HEK293 (cell line): Measurements from ENCODE around the gene RAB20.
"Not testable (repeated sequence)": the region's sequence is repeated elsewhere in the genome, so short reads cannot be mapped to it uniquely, and the experiment has no call there.

ENCODE experiments used
- CTCF ChIA-PET: fragments of 350-600 bp; formaldehyde crosslinking; extraction: SDS; loops from one replicate; lab custom pipeline; 2021; ENCODE audit warnings: antibody characterized with exemption; lab: Yijun Ruan, JAX
- POLR2A ChIA-PET: fragments of 300-600 bp; formaldehyde crosslinking; extraction: SDS; loops from one replicate; lab custom pipeline; 2020; ENCODE audit warnings: antibody characterized with exemption, inconsistent platforms; lab: Yijun Ruan, JAX
- H3K27ac ChIP-seq: fragments of 200-500 bp; sonication (Bioruptor generic); 2 replicates; pipeline ENCODE4 v1.5.1; 2014; ENCODE audit warnings: low read depth, low read length, control low read depth, inconsistent platforms; ENCODE audit errors: extremely low read depth
- H3K36me3 ChIP-seq, 2 experiments: fragments of 200-500 bp in 1 of 2; sonication (Bioruptor generic) in 1 of 2; 1 replicate in 1 of 2; 2 replicates in 1 of 2; pipeline ENCODE4 v1.5.1; 2014 to 2017; ENCODE audit warnings: inconsistent platforms in 2 of 2, low read length in 2 of 2; ENCODE audit not compliant: control insufficient read depth in 2 of 2, insufficient read depth in 1 of 2
- H3K4me1 ChIP-seq: fragments of 200-500 bp; sonication (Bioruptor generic); 2 replicates; pipeline ENCODE4 v1.5.1; 2014; ENCODE audit warnings: mild to moderate bottlenecking, low read length, inconsistent platforms; ENCODE audit not compliant: control insufficient read depth, insufficient read depth
- H3K4me3 ChIP-seq: 2 replicates; pipeline ENCODE4 v1.5.1; 2011; ENCODE audit warnings: low read depth, mild to moderate bottlenecking, control low read depth, low read length, moderate library complexity
- H3K9me3 ChIP-seq: fragments of 200-500 bp; sonication (Bioruptor generic); 2 replicates; pipeline ENCODE4 v1.5.1; 2014; ENCODE audit warnings: low read depth, low read length, inconsistent platforms; ENCODE audit not compliant: control insufficient read depth, insufficient read depth
- BCL11B ChIP-seq: fragments of 450-650 bp; formaldehyde crosslinking; IDR thresholded peaks from 2 replicates; pipeline ENCODE4 v1.5.1; 2016; ENCODE audit warnings: low read depth, missing biosample characterization, missing genetic modification characterization
- REPIN1 ChIP-seq: fragments of 450-650 bp; formaldehyde crosslinking; IDR thresholded peaks from 2 replicates; pipeline ENCODE4 v1.5.1; 2017; ENCODE audit warnings: missing biosample characterization, missing genetic modification characterization, low read depth
- ZFP3 ChIP-seq: fragments of 450-650 bp; formaldehyde crosslinking; IDR thresholded peaks from 2 replicates; pipeline ENCODE4 v1.5.1; 2016; ENCODE audit warnings: low read depth, missing biosample characterization, missing genetic modification characterization
- ZNF112 ChIP-seq: fragments of 450-650 bp; formaldehyde crosslinking; IDR thresholded peaks from 2 replicates; pipeline ENCODE4 v1.5.0; 2017; ENCODE audit warnings: missing biosample characterization, missing genetic modification characterization
- ZNF292 ChIP-seq: fragments of 450-650 bp; formaldehyde crosslinking; IDR thresholded peaks from 2 replicates; pipeline ENCODE4 v1.5.1; 2016; ENCODE audit warnings: low read depth, missing biosample characterization, missing genetic modification characterization, borderline replicate concordance
- ZNF768 ChIP-seq: fragments of 450-650 bp; formaldehyde crosslinking; IDR thresholded peaks from 2 replicates; pipeline ENCODE4 v1.5.1; 2018; ENCODE audit warnings: missing biosample characterization, mild to moderate bottlenecking, missing genetic modification characterization
- ZNF837 ChIP-seq: fragments of 450-650 bp; formaldehyde crosslinking; IDR thresholded peaks from 2 replicates; pipeline ENCODE4 v1.5.1; 2016; ENCODE audit warnings: missing biosample characterization, missing genetic modification characterization
- TF ChIP-seq, protein P1 (sequence below): fragments of 450-650 bp; formaldehyde crosslinking; IDR thresholded peaks from 2 replicates; pipeline ENCODE4; 2016; ENCODE audit warnings: missing biosample characterization, missing genetic modification characterization
- TF ChIP-seq, protein P2 (sequence below): fragments of 450-650 bp; formaldehyde crosslinking; IDR thresholded peaks from 2 replicates; pipeline ENCODE4 v1.5.1; 2016; ENCODE audit warnings: missing biosample characterization, missing genetic modification characterization
- TF ChIP-seq, protein P3 (sequence below): fragments of 450-650 bp; formaldehyde crosslinking; IDR thresholded peaks from 2 replicates; pipeline ENCODE4 v1.5.1; 2017; ENCODE audit warnings: missing biosample characterization, missing genetic modification characterization
- TF ChIP-seq, protein P4 (sequence below): fragments of 450-650 bp; formaldehyde crosslinking; IDR thresholded peaks from 2 replicates; pipeline ENCODE4 v1.5.1; 2016; ENCODE audit warnings: missing biosample characterization, missing genetic modification characterization, borderline replicate concordance
- TF ChIP-seq, protein P5 (sequence below): fragments of 450-650 bp; formaldehyde crosslinking; IDR thresholded peaks from 2 replicates; pipeline ENCODE4 v1.5.1; 2016; ENCODE audit warnings: missing biosample characterization, missing genetic modification characterization, borderline replicate concordance
- TF ChIP-seq, protein P6 (sequence below): fragments of 450-650 bp; formaldehyde crosslinking; optimal IDR thresholded peaks from 2 replicates; pipeline ENCODE3; 2016; ENCODE audit warnings: missing biosample characterization, mild to moderate bottlenecking, missing genetic modification characterization

The RAB20 gene

DNA sequence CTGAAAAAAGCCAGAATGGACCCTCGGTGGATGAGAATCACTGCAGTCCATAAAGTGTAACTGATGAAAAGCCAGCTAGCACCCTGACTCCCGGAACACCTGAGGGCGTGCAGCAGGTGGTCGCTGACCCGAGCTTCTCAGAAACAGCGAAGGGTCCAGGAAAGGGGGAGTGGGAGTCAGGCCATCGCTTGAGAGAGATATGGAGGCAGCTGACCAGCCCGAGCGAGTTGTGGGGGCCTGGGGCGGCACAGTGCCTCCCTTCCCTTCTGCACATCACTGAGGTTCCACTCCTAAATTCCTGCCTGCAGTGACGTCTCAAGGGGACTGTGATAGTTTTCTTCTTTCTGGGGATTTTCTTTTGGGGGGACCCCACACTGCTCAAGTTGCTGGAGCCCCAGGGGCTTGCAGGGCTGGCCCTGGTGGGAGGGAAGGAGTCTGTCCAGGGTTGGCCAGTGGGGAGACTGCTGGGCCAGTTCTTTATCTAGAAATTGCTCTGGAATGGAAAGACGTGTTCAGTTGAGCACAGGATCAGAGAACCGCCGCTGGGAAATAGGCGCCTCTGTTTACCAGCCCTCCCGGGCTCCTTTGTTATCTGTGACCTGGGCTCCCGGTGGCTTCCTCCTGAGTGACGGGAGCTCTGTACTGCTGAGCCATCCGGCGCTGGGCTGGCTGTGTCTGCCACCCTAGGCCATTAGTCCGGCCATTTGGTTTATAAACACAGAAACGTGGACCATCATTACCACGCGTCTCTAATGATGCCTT, 71.3 kb downstream of the RAB20 start:
- TF ChIP-seq, protein P1, sequence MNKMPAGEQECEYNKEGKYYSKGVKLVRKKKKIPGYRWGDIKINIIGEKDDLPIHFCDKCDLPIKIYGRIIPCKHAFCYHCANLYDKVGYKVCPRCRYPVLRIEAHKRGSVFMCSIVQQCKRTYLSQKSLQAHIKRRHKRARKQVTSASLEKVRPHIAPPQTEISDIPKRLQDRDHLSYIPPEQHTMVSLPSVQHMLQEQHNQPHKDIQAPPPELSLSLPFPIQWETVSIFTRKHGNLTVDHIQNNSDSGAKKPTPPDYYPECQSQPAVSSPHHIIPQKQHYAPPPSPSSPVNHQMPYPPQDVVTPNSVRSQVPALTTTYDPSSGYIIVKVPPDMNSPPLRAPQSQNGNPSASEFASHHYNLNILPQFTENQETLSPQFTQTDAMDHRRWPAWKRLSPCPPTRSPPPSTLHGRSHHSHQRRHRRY (tag by site-specific recombination) = no peak
- TF ChIP-seq REPIN1 (tag by site-specific recombination) (no peak), ZNF112 (tag by site-specific recombination) (no peak), ZNF768 (tag by site-specific recombination) (no peak)
- TF ChIP-seq, protein P2, sequence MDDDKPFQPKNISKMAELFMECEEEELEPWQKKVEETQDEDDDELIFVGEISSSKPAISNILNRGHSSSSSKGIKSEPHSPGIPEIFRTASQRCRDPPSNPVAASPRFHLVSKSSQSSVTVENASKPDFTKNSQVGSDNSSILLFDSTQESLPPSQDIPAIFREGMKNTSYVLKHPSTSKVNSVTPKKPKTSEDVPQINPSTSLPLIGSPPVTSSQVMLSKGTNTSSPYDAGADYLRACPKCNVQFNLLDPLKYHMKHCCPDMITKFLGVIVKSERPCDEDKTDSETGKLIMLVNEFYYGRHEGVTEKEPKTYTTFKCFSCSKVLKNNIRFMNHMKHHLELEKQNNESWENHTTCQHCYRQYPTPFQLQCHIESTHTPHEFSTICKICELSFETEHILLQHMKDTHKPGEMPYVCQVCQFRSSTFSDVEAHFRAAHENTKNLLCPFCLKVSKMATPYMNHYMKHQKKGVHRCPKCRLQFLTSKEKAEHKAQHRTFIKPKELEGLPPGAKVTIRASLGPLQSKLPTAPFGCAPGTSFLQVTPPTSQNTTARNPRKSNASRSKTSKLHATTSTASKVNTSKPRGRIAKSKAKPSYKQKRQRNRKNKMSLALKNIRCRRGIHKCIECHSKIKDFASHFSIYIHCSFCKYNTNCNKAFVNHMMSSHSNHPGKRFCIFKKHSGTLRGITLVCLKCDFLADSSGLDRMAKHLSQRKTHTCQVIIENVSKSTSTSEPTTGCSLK = no peak
- TF ChIP-seq, all 188 proteins: peak for 0
- ChIA-PET CTCF (no interaction called here), POLR2A (no interaction called here)
- peaks cover 0 to 27% of the 10 kb centered on the region in 2 experiments; a peak in 2 of 3 replicates for H3K36me3 ChIP-seq
- no peaks in the 10 kb centered on the region for H3K4me1 ChIP-seq
- no peak overlapping the region for H3K27ac ChIP-seq
- H3K4me3 ChIP-seq = no peak overlapping the region
- no peaks in the 10 kb centered on the region for H3K9me3 ChIP-seq

DNA sequence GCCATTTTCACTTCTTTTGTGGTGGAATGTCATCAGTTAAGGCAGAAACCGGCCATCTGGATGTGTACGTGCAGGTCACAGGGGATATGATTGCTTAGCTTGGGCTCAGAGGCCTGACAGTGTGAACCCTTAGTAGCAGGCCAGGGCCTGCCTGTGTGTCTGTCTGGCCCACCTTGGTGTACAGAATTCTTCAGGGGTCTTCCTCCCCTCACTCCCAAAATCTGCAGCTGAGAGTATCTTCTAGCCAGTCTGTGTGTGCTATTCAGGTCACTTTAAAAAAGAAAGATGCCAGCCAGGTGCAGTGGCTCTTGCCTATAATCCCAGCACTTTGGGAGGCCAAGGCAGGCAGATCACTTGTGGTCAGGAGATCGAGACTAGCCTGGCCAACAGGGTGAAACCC, 74.6 kb downstream of the RAB20 start:
- H3K27ac ChIP-seq, H3K4me1 ChIP-seq, H3K4me3 ChIP-seq, POLR2A ChIA-PET, H3K9me3 ChIP-seq, CTCF ChIA-PET: not testable (repeated sequence)
- H3K36me3 ChIP-seq = peaks cover 0 to 32% of the 10 kb centered on the region in 2 experiments; a peak in 2 of 3 replicates

DNA sequence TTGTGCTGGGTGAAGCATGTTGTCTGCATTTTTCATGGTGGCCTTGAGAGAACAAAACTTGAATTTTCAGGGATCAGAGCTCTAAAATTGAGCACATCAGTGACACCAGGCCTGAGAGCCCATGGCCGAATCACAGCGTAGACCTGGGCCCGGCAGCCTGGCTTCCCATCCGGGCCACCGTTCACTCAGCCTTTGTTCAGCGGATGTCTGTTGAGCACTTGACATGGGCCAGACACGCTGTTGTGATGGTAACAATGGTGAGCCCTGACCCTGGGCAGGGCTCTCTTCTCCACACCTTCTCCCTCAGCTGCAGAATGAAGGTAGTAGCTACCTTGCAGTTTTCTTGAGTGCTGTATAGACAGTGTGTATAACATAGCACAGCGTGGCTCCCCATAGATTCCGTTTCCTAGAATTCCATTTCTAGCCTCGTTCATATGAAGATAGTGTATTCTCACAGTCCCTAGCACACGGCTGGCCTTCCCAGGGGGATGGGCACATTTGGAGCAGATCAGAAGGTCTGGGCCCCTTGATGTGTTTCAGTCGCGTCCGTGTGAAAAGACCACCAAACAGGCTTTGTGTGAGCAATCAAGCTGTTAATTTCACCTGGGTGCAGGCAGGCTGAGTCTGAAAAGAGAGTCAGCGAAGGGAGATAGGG, 75.3 kb downstream of the RAB20 start:
- Histone ChIP-seq H3K4me3 (no peak overlapping the region), H3K27ac (no peak overlapping the region), H3K9me3 (no peaks in the 10 kb centered on the region), H3K4me1 (no peaks in the 10 kb centered on the region), H3K36me3 (peaks cover 0 to 28% of the 10 kb centered on the region in 2 experiments; a peak in 2 of 3 replicates)
- ChIA-PET POLR2A (no interaction called here), CTCF (no interaction called here)
- TF ChIP-seq, protein P3, sequence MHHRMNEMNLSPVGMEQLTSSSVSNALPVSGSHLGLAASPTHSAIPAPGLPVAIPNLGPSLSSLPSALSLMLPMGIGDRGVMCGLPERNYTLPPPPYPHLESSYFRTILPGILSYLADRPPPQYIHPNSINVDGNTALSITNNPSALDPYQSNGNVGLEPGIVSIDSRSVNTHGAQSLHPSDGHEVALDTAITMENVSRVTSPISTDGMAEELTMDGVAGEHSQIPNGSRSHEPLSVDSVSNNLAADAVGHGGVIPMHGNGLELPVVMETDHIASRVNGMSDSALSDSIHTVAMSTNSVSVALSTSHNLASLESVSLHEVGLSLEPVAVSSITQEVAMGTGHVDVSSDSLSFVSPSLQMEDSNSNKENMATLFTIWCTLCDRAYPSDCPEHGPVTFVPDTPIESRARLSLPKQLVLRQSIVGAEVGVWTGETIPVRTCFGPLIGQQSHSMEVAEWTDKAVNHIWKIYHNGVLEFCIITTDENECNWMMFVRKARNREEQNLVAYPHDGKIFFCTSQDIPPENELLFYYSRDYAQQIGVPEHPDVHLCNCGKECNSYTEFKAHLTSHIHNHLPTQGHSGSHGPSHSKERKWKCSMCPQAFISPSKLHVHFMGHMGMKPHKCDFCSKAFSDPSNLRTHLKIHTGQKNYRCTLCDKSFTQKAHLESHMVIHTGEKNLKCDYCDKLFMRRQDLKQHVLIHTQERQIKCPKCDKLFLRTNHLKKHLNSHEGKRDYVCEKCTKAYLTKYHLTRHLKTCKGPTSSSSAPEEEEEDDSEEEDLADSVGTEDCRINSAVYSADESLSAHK (tag by site-specific recombination) = no peak
- no peak for TF ChIP-seq ZNF837
- no peak for TF ChIP-seq ZFP3 (tag by site-specific recombination)
- TF ChIP-seq, protein P4, sequence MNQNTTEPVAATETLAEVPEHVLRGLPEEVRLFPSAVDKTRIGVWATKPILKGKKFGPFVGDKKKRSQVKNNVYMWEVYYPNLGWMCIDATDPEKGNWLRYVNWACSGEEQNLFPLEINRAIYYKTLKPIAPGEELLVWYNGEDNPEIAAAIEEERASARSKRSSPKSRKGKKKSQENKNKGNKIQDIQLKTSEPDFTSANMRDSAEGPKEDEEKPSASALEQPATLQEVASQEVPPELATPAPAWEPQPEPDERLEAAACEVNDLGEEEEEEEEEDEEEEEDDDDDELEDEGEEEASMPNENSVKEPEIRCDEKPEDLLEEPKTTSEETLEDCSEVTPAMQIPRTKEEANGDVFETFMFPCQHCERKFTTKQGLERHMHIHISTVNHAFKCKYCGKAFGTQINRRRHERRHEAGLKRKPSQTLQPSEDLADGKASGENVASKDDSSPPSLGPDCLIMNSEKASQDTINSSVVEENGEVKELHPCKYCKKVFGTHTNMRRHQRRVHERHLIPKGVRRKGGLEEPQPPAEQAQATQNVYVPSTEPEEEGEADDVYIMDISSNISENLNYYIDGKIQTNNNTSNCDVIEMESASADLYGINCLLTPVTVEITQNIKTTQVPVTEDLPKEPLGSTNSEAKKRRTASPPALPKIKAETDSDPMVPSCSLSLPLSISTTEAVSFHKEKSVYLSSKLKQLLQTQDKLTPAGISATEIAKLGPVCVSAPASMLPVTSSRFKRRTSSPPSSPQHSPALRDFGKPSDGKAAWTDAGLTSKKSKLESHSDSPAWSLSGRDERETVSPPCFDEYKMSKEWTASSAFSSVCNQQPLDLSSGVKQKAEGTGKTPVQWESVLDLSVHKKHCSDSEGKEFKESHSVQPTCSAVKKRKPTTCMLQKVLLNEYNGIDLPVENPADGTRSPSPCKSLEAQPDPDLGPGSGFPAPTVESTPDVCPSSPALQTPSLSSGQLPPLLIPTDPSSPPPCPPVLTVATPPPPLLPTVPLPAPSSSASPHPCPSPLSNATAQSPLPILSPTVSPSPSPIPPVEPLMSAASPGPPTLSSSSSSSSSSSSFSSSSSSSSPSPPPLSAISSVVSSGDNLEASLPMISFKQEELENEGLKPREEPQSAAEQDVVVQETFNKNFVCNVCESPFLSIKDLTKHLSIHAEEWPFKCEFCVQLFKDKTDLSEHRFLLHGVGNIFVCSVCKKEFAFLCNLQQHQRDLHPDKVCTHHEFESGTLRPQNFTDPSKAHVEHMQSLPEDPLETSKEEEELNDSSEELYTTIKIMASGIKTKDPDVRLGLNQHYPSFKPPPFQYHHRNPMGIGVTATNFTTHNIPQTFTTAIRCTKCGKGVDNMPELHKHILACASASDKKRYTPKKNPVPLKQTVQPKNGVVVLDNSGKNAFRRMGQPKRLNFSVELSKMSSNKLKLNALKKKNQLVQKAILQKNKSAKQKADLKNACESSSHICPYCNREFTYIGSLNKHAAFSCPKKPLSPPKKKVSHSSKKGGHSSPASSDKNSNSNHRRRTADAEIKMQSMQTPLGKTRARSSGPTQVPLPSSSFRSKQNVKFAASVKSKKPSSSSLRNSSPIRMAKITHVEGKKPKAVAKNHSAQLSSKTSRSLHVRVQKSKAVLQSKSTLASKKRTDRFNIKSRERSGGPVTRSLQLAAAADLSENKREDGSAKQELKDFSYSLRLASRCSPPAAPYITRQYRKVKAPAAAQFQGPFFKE (tag by site-specific recombination) = no peak
- TF ChIP-seq, protein P5, sequence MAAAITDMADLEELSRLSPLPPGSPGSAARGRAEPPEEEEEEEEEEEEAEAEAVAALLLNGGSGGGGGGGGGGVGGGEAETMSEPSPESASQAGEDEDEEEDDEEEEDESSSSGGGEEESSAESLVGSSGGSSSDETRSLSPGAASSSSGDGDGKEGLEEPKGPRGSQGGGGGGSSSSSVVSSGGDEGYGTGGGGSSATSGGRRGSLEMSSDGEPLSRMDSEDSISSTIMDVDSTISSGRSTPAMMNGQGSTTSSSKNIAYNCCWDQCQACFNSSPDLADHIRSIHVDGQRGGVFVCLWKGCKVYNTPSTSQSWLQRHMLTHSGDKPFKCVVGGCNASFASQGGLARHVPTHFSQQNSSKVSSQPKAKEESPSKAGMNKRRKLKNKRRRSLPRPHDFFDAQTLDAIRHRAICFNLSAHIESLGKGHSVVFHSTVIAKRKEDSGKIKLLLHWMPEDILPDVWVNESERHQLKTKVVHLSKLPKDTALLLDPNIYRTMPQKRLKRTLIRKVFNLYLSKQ (tag by site-specific recombination) = no peak
- TF ChIP-seq ZNF292 (tag by site-specific recombination) = no peak
- TF ChIP-seq BCL11B = no peak
- TF ChIP-seq, protein P6, sequence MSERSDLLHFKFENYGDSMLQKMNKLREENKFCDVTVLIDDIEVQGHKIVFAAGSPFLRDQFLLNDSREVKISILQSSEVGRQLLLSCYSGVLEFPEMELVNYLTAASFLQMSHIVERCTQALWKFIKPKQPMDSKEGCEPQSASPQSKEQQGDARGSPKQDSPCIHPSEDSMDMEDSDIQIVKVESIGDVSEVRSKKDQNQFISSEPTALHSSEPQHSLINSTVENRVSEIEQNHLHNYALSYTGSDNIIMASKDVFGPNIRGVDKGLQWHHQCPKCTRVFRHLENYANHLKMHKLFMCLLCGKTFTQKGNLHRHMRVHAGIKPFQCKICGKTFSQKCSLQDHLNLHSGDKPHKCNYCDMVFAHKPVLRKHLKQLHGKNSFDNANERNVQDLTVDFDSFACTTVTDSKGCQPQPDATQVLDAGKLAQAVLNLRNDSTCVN (tag by site-specific recombination) = no peak
